GM12865 (cell line): ENCODE measurements around the gene MAP2K6.
A peak's percentile ranks its signal among the peaks of the same experiment; 100 is the strongest.

Experiments used
- DNase-seq: peaks from one replicate; pipeline ENCODE4 v3.0.0; 2010; ENCODE audit warnings: low read depth
- H3K4me3 ChIP-seq: 2 replicates; pipeline ENCODE4 v1.5.1; 2011; ENCODE audit warnings: mild to moderate bottlenecking, low read depth, low read length, control low read depth
- TF ChIP-seq, protein P1 (sequence below): IDR thresholded peaks from 2 replicates; pipeline ENCODE4 v1.5.1; 2011; ENCODE audit warnings: low read length, control low read depth, low read depth, inconsistent platforms; ENCODE audit not compliant: insufficient read depth; ENCODE audit errors: missing control alignments

MAP2K6 gene

GRCh38 chr17:69444023-69444422 is 29.5 kb downstream of the MAP2K6 start:
- TF ChIP-seq, protein P1, sequence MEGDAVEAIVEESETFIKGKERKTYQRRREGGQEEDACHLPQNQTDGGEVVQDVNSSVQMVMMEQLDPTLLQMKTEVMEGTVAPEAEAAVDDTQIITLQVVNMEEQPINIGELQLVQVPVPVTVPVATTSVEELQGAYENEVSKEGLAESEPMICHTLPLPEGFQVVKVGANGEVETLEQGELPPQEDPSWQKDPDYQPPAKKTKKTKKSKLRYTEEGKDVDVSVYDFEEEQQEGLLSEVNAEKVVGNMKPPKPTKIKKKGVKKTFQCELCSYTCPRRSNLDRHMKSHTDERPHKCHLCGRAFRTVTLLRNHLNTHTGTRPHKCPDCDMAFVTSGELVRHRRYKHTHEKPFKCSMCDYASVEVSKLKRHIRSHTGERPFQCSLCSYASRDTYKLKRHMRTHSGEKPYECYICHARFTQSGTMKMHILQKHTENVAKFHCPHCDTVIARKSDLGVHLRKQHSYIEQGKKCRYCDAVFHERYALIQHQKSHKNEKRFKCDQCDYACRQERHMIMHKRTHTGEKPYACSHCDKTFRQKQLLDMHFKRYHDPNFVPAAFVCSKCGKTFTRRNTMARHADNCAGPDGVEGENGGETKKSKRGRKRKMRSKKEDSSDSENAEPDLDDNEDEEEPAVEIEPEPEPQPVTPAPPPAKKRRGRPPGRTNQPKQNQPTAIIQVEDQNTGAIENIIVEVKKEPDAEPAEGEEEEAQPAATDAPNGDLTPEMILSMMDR, result no peak
- DNase-seq, result no peak

DNA sequence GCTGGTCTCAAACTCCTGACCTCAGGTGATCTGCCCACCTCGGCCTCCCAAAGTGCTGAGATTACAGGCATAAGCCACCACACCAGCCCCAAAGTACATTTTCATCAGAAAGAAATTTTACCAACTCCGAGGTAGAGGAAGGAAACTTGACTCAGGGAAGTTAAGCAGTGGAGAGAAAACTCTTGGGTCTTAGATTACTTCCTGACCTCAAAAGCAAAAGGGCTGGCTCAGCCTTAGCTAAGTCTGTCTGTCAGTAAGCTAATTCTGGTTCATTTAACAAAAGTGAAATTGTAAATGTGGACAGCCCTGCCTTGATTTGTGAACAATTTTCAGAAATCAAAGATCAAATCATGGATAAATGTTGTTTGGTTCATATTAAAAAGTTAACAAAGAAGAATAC is 30.6 kb downstream of the MAP2K6 start:
- H3K4me3 ChIP-seq, result no peak overlapping the region
- DNase-seq, result no peak
- TF ChIP-seq, protein P1, result no peak

More at GRCh38 chr17:69444023-69444422, 29.5 kb downstream of the MAP2K6 start:
- H3K4me3 ChIP-seq, result no peak overlapping the region

GRCh38 chr17:69447726-69448125 is 33.2 kb downstream of the MAP2K6 start:
- no peak overlapping the region for H3K4me3 ChIP-seq

GRCh38 chr17:69448431-69449102 is 34.1 kb downstream of the MAP2K6 start:
- DNase-seq, result no peak
- H3K4me3 ChIP-seq, result no peak overlapping the region
- TF ChIP-seq, protein P1, result no peak

More at GRCh38 chr17:69447726-69448125, 33.2 kb downstream of the MAP2K6 start:
- no peak for DNase-seq
- TF ChIP-seq, protein P1, result no peak

- no peak for DNase-seq
- no peak overlapping the region for H3K4me3 ChIP-seq
- TF ChIP-seq, protein P1, result no peak
Measured at GRCh38 chr17:69450131-69450530, 35.6 kb downstream of the MAP2K6 start.

GRCh38 chr17:69450918-69451317 is 36.4 kb downstream of the MAP2K6 start:
- TF ChIP-seq, protein P1, result no peak
- no peak overlapping the region for H3K4me3 ChIP-seq
- DNase-seq, result peak; percentile 24
